ENCODE measurements around the gene PHLDB3.
"Not testable (repeated sequence)": the region's sequence is repeated elsewhere in the genome, so short reads cannot be mapped to it uniquely, and the experiment has no call there.

Gene PHLDB3

GRCh38 chr19:43504426-43505185, at the start of gene PHLDB3:
Gene PHLDB3 (minus strand): TSS chr19:43504746. CDS start chr19:43504118, 628 bp downstream.
- no peaks in the 10 kb centered on the region for H3K9me3 ChIP-seq (ENCODE audit: control insufficient read depth, insufficient read depth, low read length)
- peak within 1 kb of the TSS; percentile 65 for H3K9ac ChIP-seq (ENCODE audit: low read depth, low read length)
- H3K36me3 ChIP-seq (ENCODE audit: control insufficient read depth, insufficient read depth, low read length) = no peaks in the 10 kb centered on the region
- H3K4me3 ChIP-seq (ENCODE audit: low read depth, low read length) = peak within 1 kb of the TSS; percentile 93
- H3K4me1 ChIP-seq (ENCODE audit: control insufficient read depth, insufficient read depth, low read length) = no peaks in the 10 kb centered on the region
- H3K27me3 ChIP-seq (ENCODE audit: control insufficient read depth, insufficient read depth, low read length) = peaks cover 27% of the 10 kb centered on the region

GRCh38 chr19:43553656-43554055, 49.1 kb upstream of the PHLDB3 start:
- Histone ChIP-seq H3K4me1 (ENCODE audit: control insufficient read depth, insufficient read depth, low read length) (no peaks in the 10 kb centered on the region), H3K27me3 (ENCODE audit: control insufficient read depth, insufficient read depth, low read length) (no peaks in the 10 kb centered on the region), H3K9ac (ENCODE audit: low read depth, low read length) (no peak overlapping the region), H3K36me3 (ENCODE audit: control insufficient read depth, insufficient read depth, low read length) (peaks cover 34% of the 10 kb centered on the region), H3K4me3 (ENCODE audit: low read depth, low read length) (no peak overlapping the region), H3K9me3 (ENCODE audit: control insufficient read depth, insufficient read depth, low read length) (no peaks in the 10 kb centered on the region)

GRCh38 chr19:43552616-43553015, 48.1 kb upstream of the PHLDB3 start:
- no peaks in the 10 kb centered on the region for H3K27me3 ChIP-seq (ENCODE audit: control insufficient read depth, insufficient read depth, low read length)
- no peak overlapping the region for H3K4me3 ChIP-seq (ENCODE audit: low read depth, low read length)
- H3K9ac ChIP-seq (ENCODE audit: low read depth, low read length) = no peak overlapping the region
- H3K9me3 ChIP-seq (ENCODE audit: control insufficient read depth, insufficient read depth, low read length) = no peaks in the 10 kb centered on the region
- no peaks in the 10 kb centered on the region for H3K4me1 ChIP-seq (ENCODE audit: control insufficient read depth, insufficient read depth, low read length)
- H3K36me3 ChIP-seq (ENCODE audit: control insufficient read depth, insufficient read depth, low read length) = peaks cover 34% of the 10 kb centered on the region

- Histone ChIP-seq H3K9me3 (ENCODE audit: control insufficient read depth, insufficient read depth, low read length) (no peaks in the 10 kb centered on the region), H3K36me3 (ENCODE audit: control insufficient read depth, insufficient read depth, low read length) (peaks cover 36% of the 10 kb centered on the region), H3K4me1 (ENCODE audit: control insufficient read depth, insufficient read depth, low read length) (no peaks in the 10 kb centered on the region), H3K4me3 (ENCODE audit: low read depth, low read length) (no peak overlapping the region), H3K9ac (ENCODE audit: low read depth, low read length) (no peak overlapping the region), H3K27me3 (ENCODE audit: control insufficient read depth, insufficient read depth, low read length) (no peaks in the 10 kb centered on the region)
Observed at GRCh38 chr19:43552198-43552450, 47.6 kb upstream of the PHLDB3 start.

GRCh38 chr19:43551399-43552197, 47.1 kb upstream of the PHLDB3 start:
- H3K36me3 ChIP-seq (ENCODE audit: control insufficient read depth, insufficient read depth, low read length) = peaks cover 36% of the 10 kb centered on the region

GRCh38 chr19:43548706-43549105, 44.2 kb upstream of the PHLDB3 start:
- H3K9ac ChIP-seq (ENCODE audit: low read depth, low read length) = no peak overlapping the region
- H3K4me1 ChIP-seq (ENCODE audit: control insufficient read depth, insufficient read depth, low read length) = no peaks in the 10 kb centered on the region
- peaks cover 43% of the 10 kb centered on the region for H3K36me3 ChIP-seq (ENCODE audit: control insufficient read depth, insufficient read depth, low read length)
- H3K9me3 ChIP-seq (ENCODE audit: control insufficient read depth, insufficient read depth, low read length) = no peaks in the 10 kb centered on the region
- no peak overlapping the region for H3K4me3 ChIP-seq (ENCODE audit: low read depth, low read length)
- H3K27me3 ChIP-seq (ENCODE audit: control insufficient read depth, insufficient read depth, low read length) = no peaks in the 10 kb centered on the region

More at GRCh38 chr19:43551399-43552197, 47.1 kb upstream of the PHLDB3 start:
- Histone ChIP-seq H3K9me3 (ENCODE audit: control insufficient read depth, insufficient read depth, low read length) (no peaks in the 10 kb centered on the region), H3K4me1 (ENCODE audit: control insufficient read depth, insufficient read depth, low read length) (no peaks in the 10 kb centered on the region), H3K27me3 (ENCODE audit: control insufficient read depth, insufficient read depth, low read length) (no peaks in the 10 kb centered on the region), H3K4me3 (ENCODE audit: low read depth, low read length) (no peak overlapping the region), H3K9ac (ENCODE audit: low read depth, low read length) (no peak overlapping the region)

- not testable (repeated sequence) for H3K9ac ChIP-seq (ENCODE audit: low read depth, low read length); H3K4me1 ChIP-seq (ENCODE audit: control insufficient read depth, insufficient read depth, low read length); H3K4me3 ChIP-seq (ENCODE audit: low read depth, low read length); H3K27me3 ChIP-seq (ENCODE audit: control insufficient read depth, insufficient read depth, low read length); H3K9me3 ChIP-seq (ENCODE audit: control insufficient read depth, insufficient read depth, low read length)
- H3K36me3 ChIP-seq (ENCODE audit: control insufficient read depth, insufficient read depth, low read length) = peaks cover 43% of the 10 kb centered on the region
Observed at GRCh38 chr19:43547926-43548325, 43.4 kb upstream of the PHLDB3 start.

- Histone ChIP-seq H3K9ac (ENCODE audit: low read depth, low read length) (no peak overlapping the region), H3K9me3 (ENCODE audit: control insufficient read depth, insufficient read depth, low read length) (no peaks in the 10 kb centered on the region), H3K4me1 (ENCODE audit: control insufficient read depth, insufficient read depth, low read length) (no peaks in the 10 kb centered on the region), H3K4me3 (ENCODE audit: low read depth, low read length) (no peak overlapping the region), H3K36me3 (ENCODE audit: control insufficient read depth, insufficient read depth, low read length) (peaks cover 40% of the 10 kb centered on the region), H3K27me3 (ENCODE audit: control insufficient read depth, insufficient read depth, low read length) (no peaks in the 10 kb centered on the region)
Observed at GRCh38 chr19:43546581-43546980, 42.0 kb upstream of the PHLDB3 start.

- no peaks in the 10 kb centered on the region for H3K27me3 ChIP-seq (ENCODE audit: control insufficient read depth, insufficient read depth, low read length)
Observed at GRCh38 chr19:43545981-43546380, 41.4 kb upstream of the PHLDB3 start.

GRCh38 chr19:43545276-43545675, 40.7 kb upstream of the PHLDB3 start:
- Histone ChIP-seq H3K9ac (ENCODE audit: low read depth, low read length) (no peak overlapping the region), H3K27me3 (ENCODE audit: control insufficient read depth, insufficient read depth, low read length) (no peaks in the 10 kb centered on the region), H3K4me1 (ENCODE audit: control insufficient read depth, insufficient read depth, low read length) (no peaks in the 10 kb centered on the region), H3K9me3 (ENCODE audit: control insufficient read depth, insufficient read depth, low read length) (no peaks in the 10 kb centered on the region), H3K4me3 (ENCODE audit: low read depth, low read length) (no peak overlapping the region), H3K36me3 (ENCODE audit: control insufficient read depth, insufficient read depth, low read length) (peaks cover 39% of the 10 kb centered on the region)

More at GRCh38 chr19:43545981-43546380, 41.4 kb upstream of the PHLDB3 start:
- Histone ChIP-seq H3K4me3 (ENCODE audit: low read depth, low read length) (no peak overlapping the region), H3K36me3 (ENCODE audit: control insufficient read depth, insufficient read depth, low read length) (peaks cover 37% of the 10 kb centered on the region), H3K9ac (ENCODE audit: low read depth, low read length) (no peak overlapping the region), H3K4me1 (ENCODE audit: control insufficient read depth, insufficient read depth, low read length) (no peaks in the 10 kb centered on the region), H3K9me3 (ENCODE audit: control insufficient read depth, insufficient read depth, low read length) (no peaks in the 10 kb centered on the region)

- H3K9ac ChIP-seq (ENCODE audit: low read depth, low read length) = no peak overlapping the region
- H3K4me1 ChIP-seq (ENCODE audit: control insufficient read depth, insufficient read depth, low read length) = no peaks in the 10 kb centered on the region
- peaks cover 33% of the 10 kb centered on the region for H3K36me3 ChIP-seq (ENCODE audit: control insufficient read depth, insufficient read depth, low read length)
- no peaks in the 10 kb centered on the region for H3K27me3 ChIP-seq (ENCODE audit: control insufficient read depth, insufficient read depth, low read length)
- H3K9me3 ChIP-seq (ENCODE audit: control insufficient read depth, insufficient read depth, low read length) = no peaks in the 10 kb centered on the region
- no peak overlapping the region for H3K4me3 ChIP-seq (ENCODE audit: low read depth, low read length)
Observed at GRCh38 chr19:43544077-43544476, 39.5 kb upstream of the PHLDB3 start.

All from iPS-15b (cell line).